ENCODE data around the gene PARG.
"Not testable (repeated sequence)": the region's sequence is repeated elsewhere in the genome, so short reads cannot be mapped to it uniquely, and the experiment has no call there.

PARG gene

DNA sequence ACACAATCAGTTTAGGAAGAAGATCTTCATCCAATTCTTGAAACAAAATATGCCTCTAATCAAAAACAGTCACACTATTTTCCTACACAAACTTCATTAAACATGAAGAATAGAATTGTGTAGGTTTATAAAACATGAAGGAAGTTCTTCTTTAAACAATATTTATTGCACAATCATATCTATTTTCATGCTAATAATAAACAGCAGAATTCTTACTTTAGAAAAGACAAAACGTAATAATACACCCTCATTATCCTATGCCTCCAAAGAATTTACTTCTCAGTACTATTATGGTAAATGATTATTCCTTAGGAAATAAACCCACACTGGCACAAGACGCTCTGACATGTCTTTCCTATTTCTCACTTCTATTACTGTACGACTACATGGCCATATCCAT is 41.4 kb downstream of the PARG start:
- DNase-seq = not testable (repeated sequence)

DNA sequence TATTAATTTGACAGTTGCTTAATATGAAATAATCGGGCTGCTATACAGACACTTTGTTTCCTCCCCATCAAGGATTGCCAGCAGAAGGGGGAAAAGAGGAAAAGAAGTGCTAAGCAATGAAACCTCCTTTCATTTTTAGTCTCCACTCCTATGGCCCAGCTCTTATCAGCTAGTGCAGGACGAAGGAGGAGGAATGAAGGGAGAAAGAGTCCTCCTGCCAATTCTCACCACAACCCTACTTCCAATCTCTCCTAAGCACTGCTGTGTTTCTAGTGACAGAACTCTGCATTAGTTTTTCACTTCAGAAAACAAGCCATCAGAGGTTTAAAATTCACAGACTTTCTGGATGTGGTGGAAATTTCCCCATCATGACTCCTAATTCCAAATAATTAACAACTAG is 41.8 kb downstream of the PARG start:
- not testable (repeated sequence) for DNase-seq

DNA sequence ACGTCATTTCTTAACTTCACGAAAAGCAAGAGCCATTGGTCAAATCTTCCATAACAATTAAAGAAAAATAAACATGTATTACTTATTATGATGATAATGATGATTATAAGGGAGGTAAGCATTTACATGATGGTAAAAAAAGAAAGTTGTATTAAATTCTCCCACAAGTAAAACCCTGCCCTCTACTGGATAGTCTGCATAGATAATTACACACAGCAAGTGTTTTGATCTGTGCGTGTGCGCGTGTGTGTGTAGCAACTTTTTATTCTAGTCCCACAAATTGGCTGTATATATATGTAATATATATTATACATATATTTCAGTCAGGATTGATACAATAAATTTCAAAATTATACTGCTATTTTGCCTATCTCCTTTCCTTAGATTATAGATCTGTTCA is 51.8 kb downstream of the PARG start:
- not testable (repeated sequence) for DNase-seq

DNA sequence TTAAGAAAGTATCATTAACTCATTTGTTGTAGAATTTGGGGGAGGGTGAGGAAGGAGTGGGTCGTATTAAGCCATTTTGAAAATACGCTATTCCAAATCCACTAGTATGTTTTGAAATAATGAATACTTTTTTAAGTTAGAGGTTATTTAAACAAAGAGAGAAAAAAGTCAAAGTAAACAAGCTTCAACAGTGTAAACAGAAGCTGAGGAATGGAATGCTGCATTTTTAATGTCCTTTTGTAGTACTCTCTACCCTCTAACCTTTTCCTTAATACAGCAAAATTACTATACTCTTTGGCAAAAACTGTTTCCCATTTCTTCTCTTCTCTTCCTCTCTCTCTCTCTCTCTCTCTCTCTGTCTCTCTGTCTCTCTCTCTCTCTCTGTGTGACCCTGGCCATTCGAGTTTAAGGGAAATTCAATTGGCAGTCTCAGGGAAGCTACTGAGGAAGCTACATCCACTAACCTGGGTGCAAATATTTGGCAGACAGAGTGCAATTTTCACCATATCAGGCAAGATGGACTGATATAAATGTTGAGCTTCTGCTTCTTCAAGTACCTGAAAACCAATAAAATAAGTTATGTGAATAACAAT is 57.0 kb downstream of the PARG start:
- DNase-seq = not testable (repeated sequence)

DNA sequence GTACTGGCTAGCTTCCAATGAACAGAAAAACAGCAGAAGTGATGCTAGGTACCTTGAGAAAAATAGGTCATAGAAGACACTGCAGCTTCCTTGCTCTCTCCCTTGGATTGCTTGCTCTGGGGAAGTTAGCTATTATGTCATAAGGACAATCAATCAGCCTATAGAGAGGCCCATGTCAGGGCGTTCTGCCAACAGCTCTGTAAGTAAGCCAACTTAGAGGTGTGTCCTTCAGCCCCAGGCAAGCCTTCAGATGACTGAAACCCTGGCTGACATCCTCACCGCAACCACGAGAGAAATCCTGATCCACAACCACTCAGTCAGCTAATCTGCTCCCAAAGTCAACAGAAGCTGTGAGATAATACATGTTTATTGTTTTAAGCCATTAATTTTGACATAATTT is 58.0 kb downstream of the PARG start:
- not testable (repeated sequence) for DNase-seq

DNA sequence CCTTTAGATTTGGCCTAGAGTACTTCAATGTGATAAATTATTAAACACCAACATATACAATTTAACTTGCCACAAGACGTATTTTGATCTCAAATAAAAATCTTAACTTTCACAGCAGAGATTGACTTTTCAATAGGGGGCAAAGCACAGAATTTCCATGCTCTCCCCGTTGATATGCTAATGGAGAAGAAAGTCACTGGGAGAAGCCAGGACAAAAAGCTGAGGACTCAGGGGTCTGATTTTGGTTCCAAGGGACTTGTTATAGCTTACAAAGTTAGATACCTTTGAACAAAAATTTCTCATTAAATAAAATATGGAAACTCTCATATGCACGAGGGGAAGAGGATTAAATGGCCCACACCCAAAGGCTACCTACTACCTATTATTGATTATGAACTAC is 59.5 kb downstream of the PARG start:
- DNase-seq = not testable (repeated sequence)

DNA sequence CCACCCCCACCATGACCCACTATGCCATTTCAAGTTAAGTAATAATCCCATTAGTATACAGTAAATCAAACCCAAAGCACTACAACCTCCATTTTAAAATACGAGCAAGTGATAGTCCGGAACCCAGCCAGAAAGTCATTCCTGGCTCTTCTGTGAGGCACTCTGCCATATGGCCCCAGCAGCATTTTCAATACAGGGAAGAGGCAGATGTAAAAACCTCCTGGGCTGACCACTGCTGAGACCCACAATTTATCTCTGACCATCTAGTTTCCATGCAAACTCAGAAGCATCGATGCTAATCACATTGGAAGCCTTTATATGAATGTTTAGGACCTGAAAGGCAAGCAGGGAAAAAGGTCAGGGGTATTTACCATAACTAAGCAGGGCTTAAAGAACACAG is 69.1 kb downstream of the PARG start:
- not testable (repeated sequence) for DNase-seq

DNA sequence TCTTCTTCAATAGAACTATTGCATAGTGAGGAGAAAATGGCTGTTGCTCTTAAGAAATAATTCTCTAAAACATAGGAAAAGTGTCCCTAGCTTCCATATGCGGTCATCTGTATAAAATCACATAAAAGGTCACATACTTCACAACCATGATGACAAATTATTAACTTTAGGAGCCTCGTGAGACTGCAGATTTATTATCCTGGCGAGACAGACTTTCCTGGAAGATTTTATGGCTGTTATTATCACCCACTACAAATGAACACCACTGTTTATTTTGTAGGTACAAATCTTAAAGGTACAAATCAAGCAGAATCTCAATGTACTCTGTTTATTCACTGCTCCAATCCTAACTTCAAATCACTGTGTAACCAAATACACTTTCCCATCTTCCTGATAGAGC is 70.4 kb downstream of the PARG start:
- DNase-seq = not testable (repeated sequence)

DNA sequence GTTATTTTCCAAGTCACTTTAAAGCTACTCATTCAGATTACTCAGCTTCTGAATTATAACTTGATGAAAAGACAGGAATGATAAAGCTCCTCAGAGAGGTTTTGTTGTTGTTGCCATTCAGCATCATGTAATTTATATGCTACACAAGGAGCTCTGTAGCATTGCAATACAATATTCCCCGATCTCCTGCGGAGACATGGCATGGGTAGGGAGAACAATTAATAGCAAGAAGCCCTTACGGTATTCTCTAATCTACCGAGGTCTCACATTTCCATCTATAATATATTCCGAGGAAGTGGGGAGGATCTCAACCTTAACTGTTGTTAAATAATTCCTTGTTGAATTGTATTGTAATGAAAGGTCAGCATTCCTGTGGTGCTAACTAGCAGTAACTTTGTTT is 81.9 kb downstream of the PARG start:
- not testable (repeated sequence) for DNase-seq

DNA sequence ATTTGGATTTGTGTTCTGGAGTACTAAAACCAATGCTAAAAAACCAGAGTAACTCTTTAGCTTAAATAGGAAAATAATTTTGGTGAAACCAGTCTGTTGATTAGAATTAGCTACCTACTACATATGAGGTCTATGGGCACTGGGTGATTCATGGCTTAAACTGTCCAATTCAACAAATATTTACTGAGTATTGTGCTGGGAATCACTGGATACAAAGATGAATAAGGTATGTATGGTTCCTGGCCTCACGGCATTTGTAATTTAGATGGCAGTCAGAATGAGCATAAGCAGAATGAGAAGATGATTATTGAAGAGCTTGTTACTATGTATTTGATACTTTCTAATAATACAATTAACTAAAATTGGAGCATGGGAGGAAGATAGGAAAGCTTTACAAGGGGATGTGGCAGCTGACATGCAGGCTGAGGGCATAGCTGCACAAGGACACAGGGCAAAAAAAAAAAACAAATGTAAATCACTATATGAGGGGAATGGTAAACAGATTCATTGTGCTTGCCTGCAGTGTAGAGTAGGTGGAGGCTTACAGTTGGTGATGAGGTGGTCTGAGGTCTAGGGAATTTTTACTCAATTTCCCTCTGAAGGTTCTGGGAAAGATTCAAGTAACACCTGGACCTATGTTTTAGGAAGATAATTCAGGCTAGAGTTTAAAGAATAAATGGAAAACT is 83.0 kb downstream of the PARG start:
- DNase-seq = not testable (repeated sequence)

DNA sequence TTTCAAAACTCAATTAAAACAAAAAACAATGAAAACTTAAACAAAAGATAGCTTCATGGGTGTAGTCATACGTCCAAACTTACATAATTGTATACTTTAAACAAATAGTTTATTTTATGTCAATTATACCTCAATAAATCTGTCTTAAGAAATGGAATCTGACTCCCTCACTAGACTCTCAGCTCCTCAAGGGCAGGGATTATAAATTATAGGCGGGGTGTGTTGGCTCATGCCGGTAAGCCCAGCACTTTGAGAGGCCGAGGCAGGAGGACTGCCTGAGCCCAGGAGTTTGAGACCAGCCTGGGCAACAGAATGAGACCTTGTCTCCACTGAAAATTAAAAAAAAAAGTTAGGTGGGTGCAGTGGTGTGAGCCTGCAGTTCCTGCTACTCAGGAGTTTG is 92.3 kb downstream of the PARG start:
- not testable (repeated sequence) for DNase-seq

DNA sequence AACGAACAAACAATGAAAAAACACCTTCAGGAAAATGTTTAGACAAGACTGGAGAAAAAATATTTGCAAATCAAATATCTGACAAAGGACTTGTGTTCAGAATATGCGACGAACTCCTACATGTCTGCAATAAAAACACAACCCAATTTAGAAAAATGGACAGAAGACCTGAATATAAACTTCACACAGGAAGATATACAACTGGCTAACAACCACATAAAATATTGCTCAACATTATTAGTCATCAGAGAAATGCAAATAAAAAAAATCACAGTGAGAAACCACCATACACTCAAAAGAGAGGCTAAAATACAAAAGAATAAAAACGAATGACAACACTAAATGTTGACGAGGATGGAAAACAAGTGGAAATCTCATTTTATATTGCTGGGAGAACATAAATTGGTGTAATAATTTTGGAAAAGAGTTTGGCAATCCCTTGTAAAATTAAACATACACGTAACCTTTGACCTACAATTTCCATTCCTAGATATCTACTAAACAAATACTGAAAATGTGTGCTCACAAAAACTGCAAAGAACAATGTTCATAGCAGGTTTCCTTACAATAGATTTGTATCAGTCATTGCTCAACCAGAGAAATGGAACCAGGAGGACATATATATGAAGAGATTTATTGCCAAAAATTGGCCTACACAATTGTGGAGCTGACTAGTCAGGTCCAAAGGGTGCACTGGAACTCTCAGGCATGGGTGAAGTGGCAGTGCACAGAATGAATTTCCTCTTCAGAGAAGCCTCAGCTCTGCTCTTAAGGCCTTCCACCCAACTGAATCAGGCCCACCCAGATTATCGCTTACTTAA is 96.8 kb downstream of the PARG start:
- no peak for DNase-seq

DNA sequence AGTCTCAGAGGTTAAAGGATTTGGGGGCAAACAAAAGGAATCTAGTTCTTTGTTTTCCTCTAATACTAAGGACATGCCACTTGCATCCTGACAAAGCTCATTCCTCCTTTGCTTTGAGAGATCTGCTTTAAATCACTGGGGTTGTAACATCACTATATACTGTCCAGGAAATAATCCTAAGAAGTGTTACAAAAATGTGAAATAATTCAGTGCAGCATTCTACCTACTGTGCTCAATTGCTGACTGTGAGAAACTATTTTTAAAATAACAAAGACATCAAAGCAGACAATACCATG is 99.5 kb downstream of the PARG start:
- not testable (repeated sequence) for DNase-seq

DNA sequence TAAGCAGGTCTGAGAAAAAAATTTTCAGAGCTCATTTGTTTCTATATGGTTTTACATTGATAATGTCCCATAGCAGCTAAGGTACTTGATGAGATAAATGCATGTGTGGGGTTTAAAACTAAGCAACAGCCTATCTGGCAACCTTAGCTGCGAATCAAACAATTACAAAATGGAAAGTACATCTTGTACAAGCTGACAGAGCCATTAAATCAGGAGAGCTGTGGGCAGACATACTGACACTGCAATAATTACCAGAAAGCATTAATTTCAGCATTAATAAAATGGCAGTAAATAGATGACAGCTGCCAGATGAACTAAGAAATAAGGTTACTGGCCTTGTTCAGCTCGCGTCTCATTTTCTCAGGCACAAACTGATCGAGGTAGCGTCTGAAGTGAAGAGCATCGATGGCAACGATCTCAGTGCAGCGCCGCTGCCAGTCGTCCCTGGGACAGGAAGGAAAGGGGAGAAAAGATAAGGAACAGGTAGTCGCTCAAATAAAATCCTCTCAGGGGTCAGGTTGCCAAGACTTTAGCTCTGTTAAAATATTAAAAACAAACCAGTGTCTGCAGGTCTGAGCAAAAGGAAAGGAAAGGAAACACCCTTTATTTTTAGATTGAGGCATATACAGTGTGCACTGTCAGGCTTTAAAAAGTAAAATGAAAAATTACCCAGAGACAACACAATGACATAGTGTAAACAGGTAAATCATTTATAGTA is 100.1 kb downstream of the PARG start:
- DNase-seq = no peak

DNA sequence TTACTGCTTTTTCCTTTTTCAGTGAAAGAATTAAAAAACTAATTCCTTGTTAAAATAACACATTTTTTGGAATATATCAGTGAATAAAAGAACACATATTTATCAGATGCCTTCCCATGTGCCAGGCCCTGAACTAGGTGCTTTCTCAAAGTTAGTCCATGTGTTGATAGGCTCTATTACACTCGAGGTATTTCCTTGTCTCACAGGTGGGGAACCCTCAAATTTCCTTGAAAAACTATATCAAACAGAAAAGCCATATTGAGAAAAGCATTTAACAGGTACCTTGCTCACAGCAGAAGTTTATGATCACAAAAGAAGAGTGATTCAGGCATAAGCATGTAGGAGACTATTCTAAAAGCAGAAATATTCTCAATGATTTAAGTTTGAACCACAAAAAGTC is 104.1 kb downstream of the PARG start:
- no peak for DNase-seq

DNA sequence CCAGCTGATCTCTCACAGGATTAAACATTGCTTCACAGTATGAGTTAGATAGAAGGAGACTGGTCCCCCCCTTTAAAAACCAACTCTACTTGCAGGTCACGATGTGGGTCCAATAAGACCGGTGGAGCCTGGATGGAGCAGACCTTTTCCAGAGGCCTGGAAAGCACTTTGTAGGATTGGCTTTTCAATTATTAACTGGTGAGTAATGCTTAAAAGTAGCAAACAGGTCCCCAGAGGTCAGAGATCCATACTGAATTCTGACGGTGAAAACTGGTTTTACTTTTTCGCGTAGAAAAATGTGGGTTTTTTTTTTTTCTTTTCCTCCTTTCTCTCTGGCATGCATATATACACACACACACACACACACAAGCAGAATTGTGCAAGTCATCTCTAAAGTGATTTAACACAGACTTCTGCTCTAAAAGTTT is 104.8 kb downstream of the PARG start:
- no peak for DNase-seq

DNA sequence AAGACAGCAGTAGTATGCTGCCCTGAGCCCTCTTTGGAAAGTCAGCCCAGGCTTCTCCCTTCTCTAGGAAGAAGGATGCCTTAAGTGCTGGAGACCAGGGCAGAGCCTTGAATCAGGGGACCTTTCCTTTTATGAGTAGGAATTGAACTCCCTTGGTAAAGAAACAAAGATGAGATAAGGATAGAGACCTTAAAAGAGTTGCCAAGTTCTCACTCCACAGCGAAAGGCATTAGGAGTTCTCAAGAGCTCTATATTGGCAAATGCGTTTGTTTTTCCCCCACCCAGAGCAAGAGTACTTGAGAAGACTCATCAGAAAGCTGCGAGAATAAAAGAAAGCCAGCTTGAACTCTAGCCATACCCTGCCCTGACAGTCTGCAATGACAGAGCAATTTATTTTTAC is 106.9 kb downstream of the PARG start:
- DNase-seq = no peak

DNA sequence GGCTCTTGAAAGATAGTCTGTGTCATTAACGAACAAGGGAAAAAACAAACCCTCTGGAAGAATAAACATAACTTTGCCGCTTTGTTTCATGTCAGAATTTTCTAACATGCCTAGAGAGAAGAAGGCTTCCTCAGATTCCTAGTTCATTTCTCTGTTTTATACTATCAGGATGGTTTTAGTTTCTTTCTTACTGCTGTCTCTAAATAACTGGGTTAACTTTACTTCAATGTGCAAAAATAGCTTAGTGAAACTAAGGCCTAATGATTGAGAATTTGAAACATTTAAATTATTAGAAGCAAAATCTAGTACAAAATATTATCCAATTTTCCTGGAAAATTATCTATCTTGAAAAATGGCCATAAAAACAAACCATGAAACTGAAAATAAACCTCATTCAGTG is 107.6 kb downstream of the PARG start:
- no peak for DNase-seq

DNA sequence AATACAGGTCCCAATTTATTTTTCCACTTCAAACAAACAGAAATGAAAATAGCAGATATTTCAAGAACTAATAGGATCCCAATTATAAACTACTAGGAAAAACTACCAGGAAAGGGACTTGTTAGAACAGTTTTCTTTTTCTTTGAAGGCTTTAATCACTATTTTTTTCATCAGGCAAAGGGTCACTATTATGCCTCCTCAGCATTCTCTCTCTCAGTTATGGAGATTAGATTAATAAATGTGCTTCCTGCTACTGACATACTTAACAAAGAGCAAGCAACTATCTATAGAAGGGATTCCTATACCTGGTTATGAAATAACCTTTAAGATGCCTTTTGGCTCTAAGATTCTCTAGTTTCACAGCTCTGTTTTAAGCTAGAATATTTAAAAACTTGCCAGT is 108.7 kb downstream of the PARG start:
- DNase-seq = no peak

DNA sequence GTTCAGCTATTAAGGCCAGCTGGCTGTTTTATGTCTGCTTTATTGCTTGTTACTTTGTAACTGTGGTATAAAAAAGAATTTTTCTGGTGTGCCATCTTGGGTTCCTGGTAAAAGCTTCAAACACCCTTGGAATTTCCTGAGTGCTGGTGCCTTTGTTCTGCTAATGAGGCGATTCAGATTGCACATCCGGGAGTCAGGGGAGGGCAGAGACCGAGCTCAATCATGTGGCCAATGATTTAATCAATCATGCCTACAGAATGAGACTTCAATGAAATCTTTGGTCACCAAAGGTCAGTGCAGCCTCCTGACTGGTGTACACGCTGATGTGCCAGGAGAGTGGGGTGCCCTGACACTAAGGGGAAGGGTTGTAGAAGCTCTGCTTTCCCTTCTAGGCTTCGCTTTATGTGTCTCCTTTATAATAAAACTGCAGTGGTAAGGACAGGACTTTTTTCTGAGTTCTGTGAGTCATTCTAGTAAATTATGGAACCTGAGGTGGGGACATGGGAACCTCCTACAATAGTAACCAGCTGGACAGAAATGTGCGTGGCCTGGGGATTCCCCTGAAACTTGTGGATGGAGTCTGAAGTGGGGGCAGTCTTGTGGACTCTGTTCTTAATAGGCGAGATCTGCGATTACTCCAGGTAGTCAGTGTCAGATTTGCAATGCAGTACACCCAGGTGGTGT is 110.3 kb downstream of the PARG start:
- no peak for DNase-seq

DNA sequence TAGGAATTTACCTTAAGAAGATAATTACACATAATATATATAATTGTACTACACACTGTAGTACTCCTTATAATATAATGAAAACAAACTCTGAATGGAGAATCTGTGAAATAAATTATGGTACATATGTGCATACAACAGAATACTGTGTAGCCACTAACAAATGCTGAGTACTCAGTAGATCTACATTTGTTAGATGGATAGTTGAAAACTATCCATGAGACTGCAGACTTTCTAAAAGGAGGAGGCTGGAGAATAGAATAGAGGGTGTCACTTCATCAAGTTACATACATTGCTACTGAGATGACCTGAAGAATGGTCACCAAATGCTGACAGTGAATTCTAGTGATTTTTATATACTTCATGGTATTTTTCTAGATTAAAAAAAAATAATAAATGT is 111.0 kb downstream of the PARG start:
- no peak for DNase-seq

DNA sequence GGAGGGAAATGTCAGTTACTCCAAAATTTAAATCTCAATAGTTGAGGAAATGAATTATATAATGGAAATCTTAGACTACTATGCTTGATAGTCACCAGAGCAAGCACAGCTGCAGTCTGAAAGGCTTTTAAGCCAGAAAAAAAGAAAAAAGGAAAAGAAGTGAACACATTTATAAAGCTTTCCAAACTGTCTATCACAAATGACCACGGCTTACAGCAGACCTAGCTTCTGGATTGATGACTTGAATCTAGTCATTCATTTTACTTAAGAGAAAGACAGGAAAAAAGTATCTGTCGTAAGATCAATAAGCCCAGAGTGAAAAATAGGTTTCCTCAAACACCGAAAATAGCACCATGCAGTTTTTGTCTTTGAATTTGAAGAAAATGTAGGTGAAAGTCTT is 111.8 kb downstream of the PARG start:
- DNase-seq = no peak

DNA sequence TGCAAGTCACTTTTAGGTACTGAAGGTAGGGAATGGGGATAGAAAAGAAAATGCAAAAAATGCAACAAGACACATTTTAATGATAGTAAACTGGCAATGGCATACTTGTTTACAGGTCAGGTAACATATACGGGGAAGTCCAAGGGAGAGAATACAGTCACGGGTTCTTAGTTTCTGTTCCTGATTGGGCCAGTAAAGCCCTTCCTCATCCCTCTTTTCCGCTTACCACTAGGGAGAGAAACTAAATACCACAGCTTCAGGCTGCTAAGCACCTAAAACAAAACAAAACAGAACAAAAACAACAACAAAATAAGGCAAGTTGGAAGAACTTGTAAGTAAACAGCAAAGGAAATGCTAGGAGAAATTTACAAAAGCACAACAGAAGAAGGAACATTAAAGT is 114.5 kb downstream of the PARG start:
- no peak for DNase-seq

Data from activated CD4-positive, alpha-beta T cell treated with anti-CD3 and anti-CD28 coated beads, Interleukin-2, amount 50 U/mL, for 48 hours (primary cell).